Left cardiac atrium (tissue), 4 donors: ENCODE measurements around the gene PAX4. TPM values are rescaled to one million over a fixed set of nuclear protein-coding genes. Genes with fewer than 3 reads are reported as not detected.
A peak's percentile ranks its signal among the peaks of the same experiment; 100 is the strongest.

Experiments used
- ATAC-seq, 2 donors: fragments of 200-7000 bp; cut with Tn5 transposase; one replicate each; pipeline ENCODE4 v1.9.1; 2020; ENCODE audit warnings: mild to moderate bottlenecking in 2 of 2, moderate library complexity in 2 of 2
- DNase-seq: peaks from one replicate; pipeline ENCODE4 v3.0.0-alpha.2; 2020
- intact Hi-C, 2 donors: fragments of 100-400 bp; cut with DNase I; formaldehyde crosslinking; loops; one replicate each; pipeline versions ENCODE4 v1.14.1 to v1.15.1; 2022 to 2023
- total RNA-seq, 2 donors: library from RNA; stranded (reverse); fragmentation: NEBNext Ultra II Directional; extraction: Animal tissue kit (Norgen Biotek cat#: 25700); gene quantifications; one replicate each; pipeline ENCODE4 v1.2.1, GENCODE V29; 2021
- donor health status: DM: no; HTN: yes; CAD: no.
- donor health status: DM: no; HTN: yes; CAD: no; lungs with severe emphysema.
- donor health status: DM: yes; HTN: yes; CAD: no.
- donor health status: Dilated cardiomyopathy.

The PAX4 gene
- total RNA-seq, 2 donors from 2014 or later, result not detected

DNA sequence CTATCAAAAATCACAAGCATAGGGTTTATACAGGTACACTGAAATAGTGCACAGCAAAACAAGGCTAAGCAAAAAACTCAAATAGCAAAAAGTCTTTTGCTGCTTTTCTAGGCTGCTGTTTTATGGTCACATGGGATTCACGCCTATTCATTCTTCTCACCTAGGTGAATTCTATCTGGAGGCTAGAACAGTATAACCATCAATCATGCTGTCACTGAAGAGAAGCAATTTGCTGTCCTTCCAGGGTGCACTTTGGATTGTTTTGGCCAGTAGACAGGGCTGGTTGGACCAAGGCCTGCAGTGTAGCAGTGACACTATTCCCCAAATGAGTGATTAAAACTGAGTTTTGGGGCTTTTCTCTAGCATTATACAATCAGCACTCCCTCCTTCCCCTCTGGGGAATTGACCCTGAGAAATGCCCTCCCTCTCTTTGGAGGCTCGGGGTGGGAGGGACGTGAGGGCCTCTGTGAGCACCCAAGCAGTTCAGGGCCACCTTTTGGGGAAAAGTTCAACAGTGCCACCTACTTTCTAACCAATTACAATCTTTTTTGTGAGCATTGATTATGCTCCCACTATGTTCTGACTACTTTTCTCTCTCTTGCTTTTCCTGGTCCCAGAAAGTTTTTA lies 17.8 kb upstream of the PAX4 start:
- DNase-seq (no peak), ATAC-seq (no peak)
- intact Hi-C loops, result no loop called here

DNA sequence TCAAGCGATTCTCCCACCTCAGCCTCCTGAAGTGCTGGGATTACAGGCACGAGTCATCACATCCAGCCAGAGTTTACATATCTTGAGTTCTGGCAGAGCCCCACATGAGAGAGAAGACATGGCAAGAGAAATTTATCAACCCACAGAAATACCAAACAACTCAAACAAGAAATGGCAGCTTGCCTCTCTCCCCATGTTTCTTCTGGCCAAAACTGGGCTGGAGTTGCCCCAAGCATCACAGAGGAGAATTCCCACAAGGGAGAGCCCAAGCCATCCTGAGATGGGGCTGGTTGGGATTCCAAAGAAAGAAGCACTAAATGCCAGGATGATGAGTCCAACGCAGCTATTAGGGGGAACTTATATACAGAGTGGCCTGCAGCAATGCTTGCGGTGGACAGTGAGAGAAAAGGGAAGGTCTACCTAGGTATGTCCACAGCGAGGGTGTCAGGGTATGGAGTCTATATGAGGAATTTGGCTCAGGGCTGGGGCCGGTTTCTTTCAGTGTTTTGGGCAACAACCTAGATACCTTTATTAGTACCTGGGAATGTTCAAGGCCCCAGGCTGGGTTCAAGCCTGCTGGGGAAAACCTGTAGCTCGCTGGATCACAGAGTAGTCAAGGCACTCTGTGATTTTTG lies 14.5 kb upstream of the PAX4 start:
- intact Hi-C loops, result no loop called here
- ATAC-seq (peak in 1 of 2 donors; percentile 27), DNase-seq (no peak)

DNA sequence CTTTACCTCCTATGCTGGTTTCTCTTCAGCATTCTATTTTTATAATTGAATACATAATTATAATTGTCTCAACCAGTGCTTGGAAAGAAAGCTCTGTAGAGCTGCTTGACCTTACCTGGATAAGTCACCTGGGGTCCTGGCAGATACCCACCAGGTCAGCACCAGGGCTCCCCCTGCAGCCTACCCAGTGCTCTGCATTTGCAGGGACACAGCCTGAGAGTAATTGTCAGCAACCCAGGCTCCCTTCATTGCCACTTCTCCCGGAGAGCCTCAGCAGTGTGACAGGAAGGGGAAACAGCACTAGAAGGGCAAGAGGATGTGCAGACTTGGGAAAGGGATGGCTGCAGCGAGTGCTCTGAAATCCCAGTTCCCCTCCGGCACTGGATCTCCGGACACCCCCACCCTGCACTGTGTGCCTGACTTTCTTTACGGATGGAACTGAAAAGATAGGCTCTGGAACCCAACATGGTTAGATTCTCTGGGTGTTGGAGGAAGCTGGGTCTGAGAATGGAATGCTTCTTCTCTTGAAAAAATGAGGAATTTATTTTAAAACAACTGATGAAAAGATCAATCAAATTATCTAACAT lies 11.4 kb upstream of the PAX4 start:
- intact Hi-C loops, result no loop called here
- peak in 1 of 2 donors; percentile 36 for ATAC-seq

DNA sequence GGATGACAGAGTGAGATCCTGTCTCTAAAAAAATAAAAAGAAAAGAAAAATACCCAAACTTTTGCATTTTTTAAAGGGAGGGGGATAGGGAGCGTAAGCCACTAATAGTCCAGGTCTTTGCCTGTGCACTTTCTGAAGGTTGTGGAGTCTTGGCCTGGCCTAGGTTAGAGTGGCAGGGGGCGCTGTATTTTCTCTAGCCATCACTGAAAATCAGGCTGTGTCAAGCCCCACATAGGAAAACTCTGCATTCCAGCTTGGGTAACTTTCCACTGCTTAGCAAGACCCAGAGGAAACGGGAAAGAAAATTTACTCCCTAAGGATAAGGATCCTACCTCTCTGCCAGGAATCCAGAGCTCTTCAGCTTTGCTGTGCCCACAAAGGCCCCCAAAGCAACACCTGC lies 10.5 kb upstream of the PAX4 start:
- DNase-seq (no peak), ATAC-seq (no peak)
- intact Hi-C loops, result no loop called here

More for the DNA sequence above, 11.4 kb upstream of the PAX4 start:
- DNase-seq, result no peak

GRCh38 chr7:127625331-127625730 lies 7.4 kb upstream of the PAX4 start:
- ATAC-seq (no peak), DNase-seq (no peak)
- intact Hi-C loops, result no loop called here

DNA sequence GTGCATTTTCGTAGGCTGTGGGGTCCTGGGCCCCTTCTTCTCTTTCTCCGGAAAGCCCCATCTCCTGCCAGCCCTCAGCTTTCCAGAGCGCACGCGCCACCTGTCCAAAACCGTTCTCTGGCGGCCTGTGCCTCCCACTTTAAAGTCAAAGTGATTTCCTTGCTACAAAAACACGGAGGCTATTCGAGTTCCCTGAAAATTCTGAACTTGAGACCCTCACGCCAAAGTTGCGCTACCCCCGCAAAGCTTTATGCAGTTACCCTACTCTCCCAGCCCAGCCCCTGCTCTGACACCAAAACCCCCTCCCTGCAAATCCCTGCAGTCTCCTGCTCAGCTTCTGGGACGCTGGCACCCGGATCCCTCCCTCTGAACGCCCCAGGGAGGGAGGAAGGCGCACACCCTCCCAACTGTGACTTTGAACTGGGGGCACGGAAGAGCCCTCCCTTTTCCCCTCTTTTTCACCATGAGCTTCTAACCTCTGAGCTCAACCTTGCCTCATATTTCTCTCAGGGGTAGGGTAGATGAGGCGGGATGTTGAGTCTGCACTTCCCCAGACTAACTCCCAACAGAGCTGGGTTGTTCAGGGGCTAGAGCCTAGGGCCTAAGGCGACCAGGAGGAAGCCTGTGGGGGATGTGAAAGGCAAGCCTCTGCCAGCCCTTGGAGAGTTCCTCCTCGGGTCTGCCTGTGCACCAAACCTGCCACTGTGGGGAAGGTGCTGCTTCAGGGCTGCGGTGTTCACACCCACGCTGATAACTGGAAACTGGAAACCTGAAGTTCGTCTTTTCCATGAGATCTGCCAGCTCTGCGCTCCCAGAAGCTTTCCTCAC lies 2.7 kb upstream of the PAX4 start:
- no peak for DNase-seq
- intact Hi-C loops, result no loop called here
- no peak for ATAC-seq

DNA sequence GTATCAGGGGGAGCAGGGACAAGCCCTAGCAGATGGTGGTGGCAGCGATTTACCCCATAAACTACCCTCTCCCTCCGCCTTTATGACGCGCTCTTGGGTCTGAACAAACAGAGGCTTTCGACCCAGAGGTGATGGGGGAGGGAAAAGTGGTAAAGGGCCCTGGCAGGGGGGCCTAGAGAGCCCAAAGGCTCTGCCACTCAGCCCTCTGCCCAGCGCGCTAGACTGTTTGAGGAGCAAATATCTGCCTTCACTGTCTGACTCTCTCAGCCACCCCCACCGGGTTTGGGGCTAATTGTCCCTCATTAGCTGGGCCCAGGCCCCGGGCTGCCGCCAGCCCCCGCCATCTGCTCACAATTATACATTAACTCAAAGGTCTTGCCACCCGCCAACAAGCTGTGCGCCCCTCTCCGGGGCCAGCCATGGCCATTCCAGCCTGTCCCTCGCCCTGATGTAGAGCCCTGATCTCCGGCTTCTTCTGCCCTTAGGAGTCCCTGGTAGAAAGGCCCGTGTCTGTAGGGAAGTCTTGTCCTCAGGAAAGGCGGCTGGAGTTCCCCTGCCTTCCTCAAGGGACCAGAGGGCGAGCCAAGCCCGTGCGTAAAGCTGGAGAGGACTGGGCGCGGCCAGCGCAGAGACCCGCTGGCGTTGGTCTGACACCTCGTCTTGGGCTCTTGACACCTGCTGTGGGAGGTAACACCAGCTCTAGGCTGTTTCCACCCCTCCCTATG lies 1.9 kb upstream of the PAX4 start:
- no peak for ATAC-seq
- DNase-seq, result no peak
- intact Hi-C loops, result no loop called here

GRCh38 chr7:127618775-127619174 lies 833 bp upstream of the PAX4 start:
- ATAC-seq (no peak), DNase-seq (no peak)
- intact Hi-C loops, result no loop called here

DNA sequence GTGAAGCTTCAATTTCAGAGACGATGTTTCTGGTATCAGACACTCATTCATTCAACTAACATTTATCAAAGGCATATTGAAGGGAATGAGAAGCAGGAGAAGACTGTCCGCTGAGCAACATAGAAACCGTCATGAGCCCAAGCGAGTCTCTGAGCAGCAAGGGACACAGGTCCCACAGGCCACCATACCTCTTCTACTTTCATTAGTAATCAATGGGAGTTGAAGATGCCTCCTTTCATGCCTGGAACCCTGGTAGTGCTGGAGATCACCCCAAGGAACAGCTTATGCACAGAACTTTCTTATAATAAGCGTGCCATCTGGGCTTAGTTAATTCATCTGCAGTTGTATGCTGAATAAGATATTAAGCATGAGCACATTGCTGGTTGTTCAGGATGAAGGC lies 1.2 kb downstream of the PAX4 start:
- intact Hi-C loops, result no loop called here
- no peak for DNase-seq
- ATAC-seq, result no peak

- no peak for DNase-seq
- ATAC-seq, result no peak
- intact Hi-C loops, result no loop called here
These were observed 5.7 kb downstream of the PAX4 start for GRCh38 chr7:127612263-127612662.

DNA sequence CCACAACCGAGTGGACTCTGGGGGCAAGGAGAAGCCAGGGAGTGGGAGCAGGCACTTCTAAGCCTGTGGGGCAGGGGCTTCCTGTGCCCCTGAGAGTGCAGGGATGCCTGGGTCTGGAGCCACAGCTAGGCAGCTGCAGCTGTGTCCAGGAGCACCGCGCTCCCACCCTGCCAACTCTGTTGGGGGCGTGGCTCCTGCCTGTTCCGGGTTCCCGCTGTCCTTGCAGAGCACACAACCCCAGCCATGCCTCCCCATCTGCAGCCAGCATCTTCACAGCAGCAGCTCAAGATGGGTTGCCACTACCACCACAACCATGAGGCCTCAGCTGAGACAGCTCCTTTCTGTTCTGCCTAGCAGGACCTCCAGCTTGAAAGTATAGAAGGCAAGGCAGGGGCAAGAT lies 8.6 kb downstream of the PAX4 start:
- intact Hi-C loops, result no loop called here
- DNase-seq, result no peak
- no peak for ATAC-seq

DNA sequence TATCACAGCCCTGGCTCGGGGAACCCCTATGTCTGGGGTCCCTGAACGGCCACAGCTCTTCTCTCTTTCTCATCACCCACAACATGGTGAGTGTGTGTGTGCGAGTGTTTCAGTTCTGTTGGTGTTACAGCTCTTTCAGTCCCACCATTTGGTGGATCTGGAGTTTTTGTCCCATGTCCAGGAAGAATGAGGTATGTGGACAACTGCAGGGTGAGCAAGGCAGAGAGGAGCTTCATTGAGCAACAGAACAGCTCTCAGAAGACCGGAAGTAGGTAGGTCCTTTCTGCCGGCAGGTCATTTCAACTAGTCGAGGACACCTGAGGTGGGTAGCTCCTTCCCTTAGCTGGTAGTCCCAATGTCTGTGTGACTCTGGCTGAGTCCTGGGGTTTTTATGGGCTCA lies 9.5 kb downstream of the PAX4 start:
- ATAC-seq (no peak), DNase-seq (no peak)
- intact Hi-C loops, result no loop called here

DNA sequence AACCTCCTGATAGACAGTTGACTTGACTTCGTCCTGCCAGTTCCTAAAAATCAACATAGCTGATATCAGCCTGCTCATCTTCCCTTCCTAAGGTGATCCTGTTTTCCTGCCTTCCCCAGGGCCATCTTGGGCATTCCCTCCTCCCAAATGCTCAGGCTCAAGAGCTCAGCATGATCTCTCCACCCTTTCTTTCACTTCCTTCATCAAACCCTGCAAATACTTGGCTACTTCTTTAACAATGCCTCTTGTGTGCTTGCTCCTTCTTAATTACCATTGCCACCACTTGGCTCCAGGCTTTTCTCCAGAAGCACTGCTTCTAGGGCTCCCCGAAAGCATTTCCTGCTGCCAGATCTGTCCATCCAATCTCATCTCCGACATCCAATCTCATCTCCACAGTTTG lies 17.1 kb downstream of the PAX4 start:
- DNase-seq (no peak), ATAC-seq (no peak)
- intact Hi-C loops, result no loop called here

GRCh38 chr7:127598318-127598717 lies 19.6 kb downstream of the PAX4 start:
- no peak for ATAC-seq
- intact Hi-C loops, result no loop called here
- DNase-seq, result no peak

DNA sequence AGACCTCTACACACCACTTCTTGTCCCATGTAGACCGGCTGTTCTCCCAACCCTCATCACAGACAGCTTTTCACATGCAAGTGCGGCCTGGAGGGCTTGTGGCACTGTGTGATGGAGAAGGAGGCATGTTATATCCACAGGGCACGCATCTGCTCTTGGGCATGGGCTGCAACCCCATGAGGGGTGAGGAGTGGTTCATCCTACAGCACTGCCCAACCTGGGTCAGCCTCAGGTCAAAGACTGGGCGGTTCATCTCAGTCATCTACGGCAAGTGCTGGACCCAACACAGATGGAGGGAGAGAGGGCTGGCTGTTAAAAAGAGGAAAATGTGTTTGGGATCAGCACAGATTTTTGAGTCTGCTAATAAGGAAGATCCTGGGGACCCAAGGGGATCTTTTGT lies 22.2 kb downstream of the PAX4 start:
- no peak for ATAC-seq
- intact Hi-C loops, result no loop called here
- DNase-seq, result no peak

- intact Hi-C loops, result no loop called here
- ATAC-seq, result peak; percentile 20 to 23
- DNase-seq, result no peak
These were observed 23.5 kb downstream of the PAX4 start for GRCh38 chr7:127594490-127594889.

- DNase-seq, result no peak
- intact Hi-C loops, result no loop called here
- ATAC-seq, result no peak
These were observed 25.4 kb downstream of the PAX4 start for GRCh38 chr7:127592550-127592949.

DNA sequence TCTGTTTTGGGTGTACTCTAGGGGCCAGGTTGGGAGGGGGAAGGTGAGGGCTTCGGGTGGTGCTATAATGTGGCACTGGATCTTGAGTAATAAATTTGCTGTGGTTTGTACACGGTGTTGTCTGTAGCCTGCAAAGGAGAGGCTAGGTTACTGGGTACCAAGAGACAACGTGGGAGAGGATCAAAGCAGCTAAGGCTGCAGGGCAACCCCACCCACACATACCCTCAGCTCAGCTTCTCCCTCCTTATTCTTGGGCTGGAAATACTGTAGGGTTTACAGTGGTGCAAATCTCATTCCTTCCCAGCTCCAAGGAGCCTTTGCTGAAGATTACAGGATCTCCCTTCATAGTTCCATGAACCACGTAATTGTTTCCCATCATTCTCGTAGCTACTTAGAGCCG lies 26.4 kb downstream of the PAX4 start:
- intact Hi-C loops, result no loop called here
- DNase-seq, result no peak
- no peak for ATAC-seq

- DNase-seq, result no peak
- intact Hi-C loops, result no loop called here
- ATAC-seq, result no peak
These were observed 26.8 kb downstream of the PAX4 start for GRCh38 chr7:127591189-127591588.
